ENCODE results near the gene NFIC. TPM values are rescaled to one million over a fixed set of nuclear protein-coding genes. Genes with fewer than 3 reads are reported as not detected.

The NFIC gene
- total RNA-seq, 1 donor from 2014 or later: 142 TPM

DNA sequence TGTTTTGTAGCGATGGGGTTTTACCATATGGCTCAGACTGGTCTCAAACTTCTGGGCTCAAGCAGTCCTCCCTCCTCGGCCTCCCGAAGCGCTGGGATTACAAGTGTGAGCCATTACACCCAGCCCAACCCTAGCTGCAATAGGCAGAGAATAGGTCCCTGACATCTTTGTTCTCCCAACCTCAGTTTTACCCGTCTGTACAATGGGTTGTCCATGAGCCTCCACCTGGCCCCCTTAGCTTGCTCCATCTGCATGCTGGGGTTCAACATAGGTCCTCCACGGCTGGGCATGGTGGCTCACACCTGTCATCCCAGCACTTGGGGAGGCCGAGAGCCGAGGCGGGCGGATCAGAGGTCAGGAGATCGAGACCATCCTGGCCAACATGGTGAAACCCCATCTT, 14.4 kb downstream of the NFIC start:
- Histone ChIP-seq H3K27ac (peak overlapping the region; percentile 97), H3K4me1 (peaks cover 94% of the 10 kb centered on the region), H3K4me3 (no peak overlapping the region), H3K9me3 (no peaks in the 10 kb centered on the region), H3K27me3 (no peaks in the 10 kb centered on the region), H3K36me3 (peaks cover 0 to 12% of the 10 kb centered on the region in 2 donors)
- intact Hi-C loops (cut with DNase I): no loop called here
- TF ChIP-seq, protein P1, sequence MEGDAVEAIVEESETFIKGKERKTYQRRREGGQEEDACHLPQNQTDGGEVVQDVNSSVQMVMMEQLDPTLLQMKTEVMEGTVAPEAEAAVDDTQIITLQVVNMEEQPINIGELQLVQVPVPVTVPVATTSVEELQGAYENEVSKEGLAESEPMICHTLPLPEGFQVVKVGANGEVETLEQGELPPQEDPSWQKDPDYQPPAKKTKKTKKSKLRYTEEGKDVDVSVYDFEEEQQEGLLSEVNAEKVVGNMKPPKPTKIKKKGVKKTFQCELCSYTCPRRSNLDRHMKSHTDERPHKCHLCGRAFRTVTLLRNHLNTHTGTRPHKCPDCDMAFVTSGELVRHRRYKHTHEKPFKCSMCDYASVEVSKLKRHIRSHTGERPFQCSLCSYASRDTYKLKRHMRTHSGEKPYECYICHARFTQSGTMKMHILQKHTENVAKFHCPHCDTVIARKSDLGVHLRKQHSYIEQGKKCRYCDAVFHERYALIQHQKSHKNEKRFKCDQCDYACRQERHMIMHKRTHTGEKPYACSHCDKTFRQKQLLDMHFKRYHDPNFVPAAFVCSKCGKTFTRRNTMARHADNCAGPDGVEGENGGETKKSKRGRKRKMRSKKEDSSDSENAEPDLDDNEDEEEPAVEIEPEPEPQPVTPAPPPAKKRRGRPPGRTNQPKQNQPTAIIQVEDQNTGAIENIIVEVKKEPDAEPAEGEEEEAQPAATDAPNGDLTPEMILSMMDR (IDR thresholded peaks at IDR 0.05): no peak
- TF ChIP-seq POLR2A (IDR thresholded peaks at IDR 0.05) (no peak), POLR2AphosphoS5 (IDR thresholded peaks at IDR 0.05; ENCODE audit: insufficient read depth in 1 of 2, low read depth in 1 of 2) (no peak)
- no peak for DNase-seq (ENCODE audit: extremely low spot score in 2 of 2)

DNA sequence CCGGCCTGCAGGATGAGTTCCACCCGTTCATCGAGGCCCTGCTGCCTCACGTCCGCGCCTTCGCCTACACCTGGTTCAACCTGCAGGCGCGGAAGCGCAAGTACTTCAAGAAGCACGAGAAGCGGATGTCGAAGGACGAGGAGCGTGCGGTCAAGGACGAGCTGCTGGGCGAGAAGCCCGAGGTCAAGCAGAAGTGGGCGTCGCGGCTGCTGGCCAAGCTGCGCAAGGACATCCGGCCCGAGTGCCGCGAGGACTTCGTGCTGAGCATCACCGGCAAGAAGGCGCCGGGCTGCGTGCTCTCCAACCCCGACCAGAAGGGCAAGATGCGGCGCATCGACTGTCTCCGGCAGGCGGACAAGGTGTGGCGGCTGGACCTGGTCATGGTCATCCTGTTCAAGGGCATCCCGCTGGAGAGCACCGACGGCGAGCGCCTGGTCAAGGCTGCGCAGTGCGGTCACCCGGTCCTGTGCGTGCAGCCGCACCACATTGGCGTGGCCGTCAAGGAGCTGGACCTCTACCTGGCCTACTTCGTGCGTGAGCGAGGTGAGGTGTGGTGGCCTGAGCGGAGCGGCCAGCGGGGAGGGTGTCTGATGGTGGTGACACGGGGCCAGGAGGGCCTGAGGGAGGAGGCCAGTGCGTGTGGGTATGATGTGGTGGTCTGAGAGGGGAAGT, 15.5 kb downstream of the NFIC start:
- Histone ChIP-seq H3K9me3 (no peaks in the 10 kb centered on the region), H3K27ac (peak overlapping the region; percentile 97), H3K4me3 (no peak overlapping the region), H3K27me3 (no peaks in the 10 kb centered on the region), H3K36me3 (peaks cover 0 to 12% of the 10 kb centered on the region in 2 donors), H3K4me1 (peaks cover 94% of the 10 kb centered on the region)
- DNase-seq (ENCODE audit: extremely low spot score in 2 of 2): no peak
- TF ChIP-seq, protein P1 (IDR thresholded peaks at IDR 0.05): no peak
- TF ChIP-seq POLR2A (IDR thresholded peaks at IDR 0.05) (no peak), POLR2AphosphoS5 (IDR thresholded peaks at IDR 0.05; ENCODE audit: insufficient read depth in 1 of 2, low read depth in 1 of 2) (no peak)
- intact Hi-C loops (cut with DNase I): no loop called here

DNA sequence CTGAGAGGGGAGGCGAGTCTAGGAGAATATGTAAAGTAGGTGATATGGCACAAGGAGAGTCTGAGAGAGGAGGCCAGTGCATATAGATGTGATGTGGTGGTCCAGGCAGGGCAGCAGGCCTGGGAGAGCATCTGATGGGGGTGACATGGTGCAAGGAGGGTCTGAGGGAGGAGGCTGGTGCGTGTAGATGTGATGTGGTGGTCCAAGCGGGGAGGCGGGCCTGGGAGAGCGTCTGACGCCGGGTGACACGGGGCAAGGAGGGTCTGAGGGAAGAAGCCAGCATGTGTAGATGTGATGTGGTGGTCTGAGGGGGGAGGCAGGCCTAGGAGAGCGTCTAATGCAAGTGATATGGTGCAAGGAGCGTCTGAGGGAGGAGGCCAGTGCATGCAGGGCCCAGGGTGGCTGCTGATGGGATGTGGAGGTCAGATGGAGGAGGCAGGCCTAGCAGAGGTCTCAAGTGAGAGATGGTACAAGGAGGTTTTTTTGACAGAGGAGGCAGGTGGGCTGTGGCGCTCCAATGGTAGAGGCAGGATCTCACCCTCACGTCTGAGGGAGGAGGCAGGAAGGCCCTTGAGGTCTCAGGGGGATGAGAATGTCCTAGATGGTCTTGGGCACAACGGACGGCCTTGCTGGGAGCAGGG, 16.2 kb downstream of the NFIC start:
- Histone ChIP-seq H3K27me3 (no peaks in the 10 kb centered on the region), H3K27ac (peak overlapping the region; percentile 97), H3K4me1 (peaks cover 94% of the 10 kb centered on the region), H3K36me3 (peaks cover 0 to 12% of the 10 kb centered on the region in 2 donors), H3K4me3 (peak overlapping the region in 1 of 2 donors; percentile 26), H3K9me3 (no peaks in the 10 kb centered on the region)
- TF ChIP-seq, protein P1 (IDR thresholded peaks at IDR 0.05): no peak
- TF ChIP-seq POLR2A (IDR thresholded peaks at IDR 0.05): no peak
- no peak for TF ChIP-seq POLR2AphosphoS5 (IDR thresholded peaks at IDR 0.05; ENCODE audit: insufficient read depth in 1 of 2, low read depth in 1 of 2)
- no peak for DNase-seq (ENCODE audit: extremely low spot score in 2 of 2)
- intact Hi-C loops (cut with DNase I): no loop called here

DNA sequence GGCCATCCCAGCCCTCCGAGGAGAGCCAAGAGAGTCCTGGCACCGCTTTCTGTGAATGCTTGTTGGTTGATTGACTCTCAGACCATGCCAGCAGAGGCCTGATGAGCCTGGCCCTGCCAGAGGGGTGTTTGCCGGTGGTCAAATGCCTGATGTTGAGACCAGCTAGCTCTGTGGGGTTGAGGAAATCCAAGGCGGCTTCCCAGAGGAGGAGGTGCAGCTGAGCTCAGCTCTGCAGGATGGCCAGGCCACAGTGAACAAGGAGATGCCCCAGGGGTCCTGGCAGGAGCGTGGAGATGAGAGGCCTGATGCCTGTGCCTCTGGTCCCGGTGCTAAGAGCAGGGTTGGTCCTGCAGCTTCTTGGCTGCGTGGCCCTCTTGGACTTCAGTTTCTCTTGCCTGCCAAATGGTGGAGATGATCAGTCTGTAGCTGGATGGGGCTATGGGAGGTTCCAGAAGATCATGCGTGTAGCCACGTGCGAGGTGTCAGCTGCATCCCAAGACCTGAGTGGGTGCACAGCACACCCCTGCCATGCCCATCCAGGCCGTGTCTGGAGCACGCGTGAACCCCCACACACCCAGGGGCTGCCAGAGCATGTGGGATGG, 16.8 kb downstream of the NFIC start:
- Histone ChIP-seq H3K27me3 (no peaks in the 10 kb centered on the region), H3K27ac (peak overlapping the region; percentile 97), H3K4me1 (peaks cover 99% of the 10 kb centered on the region), H3K9me3 (no peaks in the 10 kb centered on the region), H3K4me3 (peak overlapping the region in 1 of 2 donors; percentile 26), H3K36me3 (peaks cover 0 to 12% of the 10 kb centered on the region in 2 donors)
- TF ChIP-seq POLR2A (IDR thresholded peaks at IDR 0.05): no peak
- TF ChIP-seq POLR2AphosphoS5 (IDR thresholded peaks at IDR 0.05; ENCODE audit: insufficient read depth in 1 of 2, low read depth in 1 of 2): peak in 1 of 2 donors; percentile 50
- TF ChIP-seq, protein P1 (IDR thresholded peaks at IDR 0.05): no peak
- no peak for DNase-seq (ENCODE audit: extremely low spot score in 2 of 2)
- intact Hi-C loops (cut with DNase I): no loop called here
